ENCODE data around the gene ETS1.

ETS1 gene

GRCh38 chr11:128532572-128533091 is 54.7 kb downstream of the ETS1 start:
- no peak overlapping the region for H2AFZ ChIP-seq (ENCODE audit: low read depth)
- H3K27me3 ChIP-seq (ENCODE audit: insufficient read depth, low read depth) = no peaks in the 10 kb centered on the region
- no peak overlapping the region for H3K4me3 ChIP-seq (IDR thresholded peaks at IDR 0.05; ENCODE audit: insufficient read depth, low read depth, low read length)
- H3K79me2 ChIP-seq (ENCODE audit: insufficient read depth, low read depth) = no peaks in the 10 kb centered on the region
- H3K27ac ChIP-seq = no peak overlapping the region
- H3K36me3 ChIP-seq (ENCODE audit: insufficient read depth) = no peaks in the 10 kb centered on the region
- no peak overlapping the region for H3K9ac ChIP-seq
- H3K4me1 ChIP-seq (ENCODE audit: low read depth, poor library complexity, severe bottlenecking) = no peaks in the 10 kb centered on the region
- no peaks in the 10 kb centered on the region for H4K20me1 ChIP-seq (ENCODE audit: insufficient read depth)
- no peak overlapping the region for H3K4me2 ChIP-seq
- TF ChIP-seq CTCF (conservative IDR thresholded peaks at IDR 0.05; ENCODE audit: low read depth, low read length) = no peak

GRCh38 chr11:128532016-128532571 is 55.3 kb downstream of the ETS1 start:
- H3K36me3 ChIP-seq (ENCODE audit: insufficient read depth) = no peaks in the 10 kb centered on the region
- no peaks in the 10 kb centered on the region for H3K4me1 ChIP-seq (ENCODE audit: low read depth, poor library complexity, severe bottlenecking)
- H3K27ac ChIP-seq = no peak overlapping the region
- H3K79me2 ChIP-seq (ENCODE audit: insufficient read depth, low read depth) = no peaks in the 10 kb centered on the region
- no peaks in the 10 kb centered on the region for H3K27me3 ChIP-seq (ENCODE audit: insufficient read depth, low read depth)
- H3K4me2 ChIP-seq = no peak overlapping the region
- H2AFZ ChIP-seq (ENCODE audit: low read depth) = no peak overlapping the region
- no peak overlapping the region for H3K4me3 ChIP-seq (IDR thresholded peaks at IDR 0.05; ENCODE audit: insufficient read depth, low read depth, low read length)
- H4K20me1 ChIP-seq (ENCODE audit: insufficient read depth) = no peaks in the 10 kb centered on the region
- no peak for TF ChIP-seq CTCF (conservative IDR thresholded peaks at IDR 0.05; ENCODE audit: low read depth, low read length)
- no peak overlapping the region for H3K9ac ChIP-seq

- no peaks in the 10 kb centered on the region for H3K27me3 ChIP-seq (ENCODE audit: insufficient read depth, low read depth)
- H3K27ac ChIP-seq = no peak overlapping the region
- H3K79me2 ChIP-seq (ENCODE audit: insufficient read depth, low read depth) = no peaks in the 10 kb centered on the region
- H3K4me1 ChIP-seq (ENCODE audit: low read depth, poor library complexity, severe bottlenecking) = peaks cover under 1% of the 10 kb centered on the region
- H3K36me3 ChIP-seq (ENCODE audit: insufficient read depth) = no peaks in the 10 kb centered on the region
- H2AFZ ChIP-seq (ENCODE audit: low read depth) = no peak overlapping the region
- H3K4me2 ChIP-seq = no peak overlapping the region
- H3K4me3 ChIP-seq (IDR thresholded peaks at IDR 0.05; ENCODE audit: insufficient read depth, low read depth, low read length) = no peak overlapping the region
- no peaks in the 10 kb centered on the region for H4K20me1 ChIP-seq (ENCODE audit: insufficient read depth)
- TF ChIP-seq CTCF (conservative IDR thresholded peaks at IDR 0.05; ENCODE audit: low read depth, low read length) = no peak
- no peak overlapping the region for H3K9ac ChIP-seq
These were observed 55.8 kb downstream of the ETS1 start for GRCh38 chr11:128531588-128531987.

DNA sequence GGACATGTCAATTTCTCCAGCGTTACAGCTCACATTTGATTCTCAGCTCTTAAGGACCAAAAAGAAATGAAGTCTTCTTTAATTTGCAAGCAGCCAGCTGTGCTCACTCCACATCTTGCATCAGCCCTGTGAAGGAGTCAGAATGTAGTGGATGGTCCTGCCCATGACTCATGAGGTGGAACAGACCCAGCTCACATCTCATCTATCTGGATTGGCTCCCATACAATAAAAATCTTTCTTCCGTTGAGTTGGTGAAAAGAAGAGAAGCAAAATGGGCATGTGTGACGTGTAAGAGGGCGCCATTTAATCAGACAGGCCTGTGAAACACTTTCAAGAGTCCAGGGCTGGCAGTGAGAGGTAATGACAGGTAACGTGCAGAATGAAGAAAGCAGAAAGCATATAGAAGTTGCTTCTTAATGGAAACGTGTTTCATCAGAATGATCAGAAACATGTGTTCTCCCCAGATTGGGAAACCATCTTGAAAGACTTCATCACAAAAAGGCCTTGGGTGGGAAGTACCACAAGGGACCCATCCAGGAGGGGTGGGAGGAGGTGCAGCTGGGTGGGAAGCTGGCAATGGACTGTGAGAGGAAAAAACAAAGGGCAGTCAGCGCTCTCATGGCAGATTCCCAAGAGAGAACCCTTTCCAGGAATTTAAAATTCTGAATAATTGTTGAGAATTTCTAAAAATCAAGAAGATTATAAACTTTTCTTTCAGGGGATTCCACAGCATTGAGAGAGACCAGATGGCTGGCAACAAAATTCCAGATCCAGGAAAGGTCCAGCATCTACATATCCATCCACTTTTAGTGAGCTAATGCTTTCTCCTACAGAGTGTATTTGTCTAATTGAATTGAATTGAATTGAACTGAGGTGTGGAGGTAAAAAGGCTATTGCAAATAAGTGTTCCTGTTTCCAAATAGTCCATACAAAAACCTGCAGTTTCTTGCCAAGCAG is 57.0 kb downstream of the ETS1 start:
- H3K4me1 ChIP-seq (ENCODE audit: low read depth, poor library complexity, severe bottlenecking) = peaks cover 9% of the 10 kb centered on the region
- H3K4me3 ChIP-seq (IDR thresholded peaks at IDR 0.05; ENCODE audit: insufficient read depth, low read depth, low read length) = no peak overlapping the region
- no peaks in the 10 kb centered on the region for H3K27me3 ChIP-seq (ENCODE audit: insufficient read depth, low read depth)
- no peaks in the 10 kb centered on the region for H3K79me2 ChIP-seq (ENCODE audit: insufficient read depth, low read depth)
- no peaks in the 10 kb centered on the region for H3K36me3 ChIP-seq (ENCODE audit: insufficient read depth)
- no peaks in the 10 kb centered on the region for H4K20me1 ChIP-seq (ENCODE audit: insufficient read depth)
- no peak for TF ChIP-seq CTCF (conservative IDR thresholded peaks at IDR 0.05; ENCODE audit: low read depth, low read length)
- no peak overlapping the region for H3K4me2 ChIP-seq
- H3K27ac ChIP-seq = no peak overlapping the region
- H3K9ac ChIP-seq = no peak overlapping the region
- H2AFZ ChIP-seq (ENCODE audit: low read depth) = no peak overlapping the region
